ENCODE measurements around the gene PTOV1.

PTOV1 gene

GRCh38 chr19:49861107-49861506 lies 10.1 kb downstream of the PTOV1 start:
- no peak for DNase-seq

- DNase-seq = no peak
These were observed 10.8 kb downstream of the PTOV1 start for GRCh38 chr19:49861541-49862378.

- no peak for DNase-seq
These were observed 11.7 kb downstream of the PTOV1 start for GRCh38 chr19:49862391-49863253.

- no peak for DNase-seq
These were observed 12.4 kb downstream of the PTOV1 start for GRCh38 chr19:49863254-49863934.

- no peak for DNase-seq
These were observed 13.0 kb downstream of the PTOV1 start for GRCh38 chr19:49863935-49864320.

- no peak for DNase-seq
These were observed 13.9 kb downstream of the PTOV1 start for GRCh38 chr19:49864890-49865289.

- DNase-seq = peak; percentile 79
These were observed 16.2 kb downstream of the PTOV1 start, which contains the start of gene PNKP for GRCh38 chr19:49866933-49867782. Gene PNKP (minus strand): TSS chr19:49867576. CDS start chr19:49867204, 372 bp downstream.

GRCh38 chr19:49869009-49869483 lies 18.1 kb downstream of the PTOV1 start:
- DNase-seq = no peak

GRCh38 chr19:49869484-49870308 lies 18.7 kb downstream of the PTOV1 start:
- peak; percentile 95 for DNase-seq

GRCh38 chr19:49870309-49870901 lies 19.4 kb downstream of the PTOV1 start:
- no peak for DNase-seq

- no peak for DNase-seq
These were observed 20.5 kb downstream of the PTOV1 start for GRCh38 chr19:49871349-49871985.

GRCh38 chr19:49872245-49873128 lies 21.5 kb downstream of the PTOV1 start:
- no peak for DNase-seq

GRCh38 chr19:49873129-49873521 lies 22.2 kb downstream of the PTOV1 start:
- DNase-seq = no peak

GRCh38 chr19:49873834-49874233 lies 22.9 kb downstream of the PTOV1 start:
- no peak for DNase-seq

- DNase-seq = no peak
These were observed 23.7 kb downstream of the PTOV1 start for GRCh38 chr19:49874503-49875157.

- DNase-seq = no peak
These were observed 24.2 kb downstream of the PTOV1 start for GRCh38 chr19:49875177-49875576.

- no peak for DNase-seq
These were observed 25.0 kb downstream of the PTOV1 start for GRCh38 chr19:49875857-49876421.

GRCh38 chr19:49876422-49877019 lies 25.6 kb downstream of the PTOV1 start:
- peak; percentile 90 for DNase-seq

All from GOT3 (cell line).